Aorta (tissue), 5 donors: ENCODE results near the gene LRRC71. TPM values are rescaled to one million over a fixed set of nuclear protein-coding genes. Genes with fewer than 3 reads are reported as not detected.
A peak's percentile ranks its signal among the peaks of the same experiment; 100 is the strongest.

Source experiments
- ATAC-seq: fragments of 200-7000 bp; cut with Tn5 transposase; one replicate; pipeline ENCODE4 v1.9.1; 2022; ENCODE audit warnings: moderate library complexity; ENCODE audit not compliant: low FRiP score
- DNase-seq, 2 donors: peaks; one replicate each; pipeline ENCODE4 v3.0.0-alpha.2; 2020
- H3K27ac ChIP-seq, 2 donors: one replicate each; pipeline ENCODE4 v1.5.1; 2013; ENCODE audit warnings: low read length in 2 of 2, mild to moderate bottlenecking in 2 of 2, moderate library complexity in 2 of 2, control low read depth in 1 of 2, inconsistent platforms in 1 of 2, low read depth in 1 of 2
- H3K27me3 ChIP-seq, 2 donors: one replicate each; pipeline ENCODE4 v1.6.1; 2013; ENCODE audit warnings: control low read depth in 1 of 2, low read length in 1 of 2, mild to moderate bottlenecking in 1 of 2, moderate library complexity in 1 of 2; ENCODE audit not compliant: insufficient read depth in 2 of 2, control insufficient read depth in 1 of 2
- H3K36me3 ChIP-seq, 2 donors: one replicate each; pipeline ENCODE4 v1.6.1; 2013; ENCODE audit warnings: control low read depth in 1 of 2, low read length in 1 of 2, mild to moderate bottlenecking in 1 of 2; ENCODE audit not compliant: insufficient read depth in 2 of 2, control insufficient read depth in 1 of 2
- H3K4me1 ChIP-seq, 2 donors: one replicate each; pipeline ENCODE4 v1.6.1; 2013; ENCODE audit warnings: low read length in 2 of 2, control low read depth in 1 of 2, mild to moderate bottlenecking in 1 of 2, moderate library complexity in 1 of 2; ENCODE audit not compliant: insufficient read depth in 2 of 2, control insufficient read depth in 1 of 2
- H3K4me3 ChIP-seq, 2 donors: one replicate each; pipeline ENCODE4 v1.5.1; 2013; ENCODE audit warnings: low read length in 2 of 2, control low read depth in 1 of 2, mild to moderate bottlenecking in 1 of 2
- H3K9me3 ChIP-seq: one replicate; pipeline ENCODE4 v1.6.1; 2013; ENCODE audit warnings: mild to moderate bottlenecking, low read length; ENCODE audit not compliant: control insufficient read depth
- WGBS, 2 donors: extraction: QIAGEN DNeasy Blood & Tissue Kit; methylation state at CpG; one replicate each; pipeline ENCODE4 v1.1.7; 2013; 5-methylcytosine and 5-hydroxymethylcytosine counted together
- intact Hi-C, 2 donors: fragments of 100-400 bp; cut with DNase I; formaldehyde crosslinking; loops; one replicate each; pipeline versions ENCODE4 v1.14.2 to v1.15.0; 2022
- polyA plus RNA-seq, 2 donors: library from polyadenylated mRNA; stranded (reverse); fragments of 200-250 nt; gene quantifications; one replicate each; pipeline ENCODE4 v1.2.3, GENCODE V29; 2013
- total RNA-seq, 2 donors: library from RNA; stranded (reverse); fragmentation: NEBNext Ultra II Directional; extraction: Animal tissue kit (Norgen Biotek cat#: 25700); gene quantifications; one replicate each; pipeline ENCODE4 v1.2.1, GENCODE V29; 2021
- donor health status: healthy with polysubstance abuse.
- donor health status: Bipolar disorder and iron deficiency.
- donor health status: DM: no; HTN: no; CAD: no.
- donor health status: DM: no; HTN: no; CAD: no.
- donor health status: DM: yes; HTN: yes; CAD: no.

LRRC71 gene
- total and polyA plus RNA-seq, 4 donors: 0.42 to 2.4 (median 1.3) TPM; not detected in 1

DNA sequence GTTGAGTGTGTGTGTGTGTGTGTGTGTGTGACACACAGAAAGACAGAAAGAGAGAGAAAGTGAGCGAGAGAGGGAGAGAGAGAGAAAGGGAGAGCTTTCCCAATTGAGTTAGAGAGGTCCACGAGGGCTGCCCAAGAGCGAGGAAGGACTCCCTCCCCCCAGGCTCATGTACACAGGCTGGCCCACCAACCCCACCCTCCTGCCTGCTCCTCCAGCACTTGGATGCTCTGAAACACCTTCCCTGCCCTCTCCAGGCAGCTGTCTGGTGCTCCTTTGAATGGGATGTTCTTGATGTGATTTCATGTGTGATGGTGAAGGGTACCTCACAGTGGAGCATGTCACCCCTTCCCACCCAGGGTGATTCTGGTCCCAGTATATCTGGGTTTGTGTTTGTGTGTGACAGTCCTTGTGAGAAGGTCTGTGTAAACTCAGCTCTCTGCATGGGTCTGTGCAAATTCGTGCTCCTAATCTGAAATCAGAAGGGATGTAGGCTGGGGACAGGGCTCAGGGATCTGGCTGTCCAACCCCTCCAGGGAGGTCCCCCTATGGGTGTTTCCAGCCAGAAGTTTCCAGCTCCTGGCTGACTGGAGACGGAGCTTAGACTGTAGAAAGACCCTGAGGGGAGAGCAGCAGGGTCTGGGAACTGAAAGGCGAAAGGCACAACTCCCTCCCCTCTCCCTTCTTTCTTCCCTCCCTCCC is 33.7 kb upstream of the LRRC71 start:
- H3K27me3 ChIP-seq: no peaks in the 10 kb centered on the region
- DNase-seq: no peak
- intact Hi-C loops: loop anchor here (5.0 to 10.0 kb wide), 2 partner anchors 44 to 192 kb away; no protein-coding TSS in a partner anchor

DNA sequence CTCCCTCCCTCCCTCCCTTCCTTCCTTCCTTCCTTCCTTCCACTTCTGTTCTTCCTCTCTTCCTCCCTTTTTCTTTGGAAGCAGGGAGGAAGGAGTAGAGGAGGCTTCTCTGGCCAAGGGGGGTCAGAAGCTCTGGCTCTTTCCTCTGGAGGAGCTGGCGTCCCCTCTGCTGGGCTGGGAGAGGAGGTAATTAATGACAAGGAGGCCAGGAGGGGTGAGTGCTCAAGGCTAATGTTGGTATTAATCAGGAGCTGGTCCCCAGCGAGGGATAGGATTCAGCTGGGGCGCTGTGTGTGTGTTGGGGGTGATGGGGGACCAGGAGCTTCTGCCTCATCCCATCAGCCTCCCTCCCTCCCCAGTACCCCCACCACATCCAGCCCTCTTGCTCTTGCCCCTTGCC is 33.1 kb upstream of the LRRC71 start:
- Histone ChIP-seq H3K9me3 (no peaks in the 10 kb centered on the region), H3K27me3 (no peaks in the 10 kb centered on the region), H3K4me1 (no peaks in the 10 kb centered on the region), H3K27ac (no peak overlapping the region), H3K4me3 (no peak overlapping the region), H3K36me3 (no peaks in the 10 kb centered on the region)
- ATAC-seq: no peak
- intact Hi-C loops: loop anchor here (5.0 to 10.0 kb wide), 2 partner anchors 45 to 193 kb away; no protein-coding TSS in a partner anchor
- no peak for DNase-seq
- 57% methylated on average over 3 of the region's 3 CpGs for WGBS, 2 donors

More for the DNA sequence above, 33.7 kb upstream of the LRRC71 start:
- H3K4me1 ChIP-seq: no peaks in the 10 kb centered on the region
- no peaks in the 10 kb centered on the region for H3K9me3 ChIP-seq
- ATAC-seq: no peak
- H3K36me3 ChIP-seq: no peaks in the 10 kb centered on the region
- 63 to 77% methylated on average over 6 of the region's 6 CpGs for WGBS, 2 donors
- no peak overlapping the region for H3K27ac ChIP-seq
- H3K4me3 ChIP-seq: no peak overlapping the region

DNA sequence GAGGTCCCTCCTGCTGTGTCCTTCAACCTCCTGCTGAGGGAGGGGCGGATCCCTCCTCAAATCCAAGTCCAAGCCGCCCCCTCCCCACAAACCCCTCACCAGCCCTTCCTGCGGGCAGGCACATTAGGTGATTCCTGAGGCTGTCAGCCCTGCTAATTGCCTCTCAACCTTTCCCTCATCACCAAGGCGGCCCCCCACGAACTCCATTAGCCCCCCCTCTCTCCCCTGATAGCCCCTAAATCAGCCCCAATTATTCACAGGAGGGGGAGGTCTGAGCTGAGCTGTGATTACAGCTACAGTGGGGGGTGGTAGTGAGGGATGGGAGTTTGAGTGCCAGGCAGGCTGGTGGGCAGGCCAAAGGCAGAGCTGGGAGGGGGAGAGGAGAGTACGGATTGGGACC is 32.7 kb upstream of the LRRC71 start:
- H3K36me3 ChIP-seq: no peaks in the 10 kb centered on the region
- 46 to 61% methylated on average over 6 of the region's 6 CpGs for WGBS, 2 donors
- H3K27ac ChIP-seq: no peak overlapping the region
- no peaks in the 10 kb centered on the region for H3K9me3 ChIP-seq
- intact Hi-C loops: loop anchor here (5.0 to 10.0 kb wide), 2 partner anchors 45 to 193 kb away; no protein-coding TSS in a partner anchor
- DNase-seq (no peak), ATAC-seq (no peak)
- no peak overlapping the region for H3K4me3 ChIP-seq
- H3K4me1 ChIP-seq: no peaks in the 10 kb centered on the region
- no peaks in the 10 kb centered on the region for H3K27me3 ChIP-seq

DNA sequence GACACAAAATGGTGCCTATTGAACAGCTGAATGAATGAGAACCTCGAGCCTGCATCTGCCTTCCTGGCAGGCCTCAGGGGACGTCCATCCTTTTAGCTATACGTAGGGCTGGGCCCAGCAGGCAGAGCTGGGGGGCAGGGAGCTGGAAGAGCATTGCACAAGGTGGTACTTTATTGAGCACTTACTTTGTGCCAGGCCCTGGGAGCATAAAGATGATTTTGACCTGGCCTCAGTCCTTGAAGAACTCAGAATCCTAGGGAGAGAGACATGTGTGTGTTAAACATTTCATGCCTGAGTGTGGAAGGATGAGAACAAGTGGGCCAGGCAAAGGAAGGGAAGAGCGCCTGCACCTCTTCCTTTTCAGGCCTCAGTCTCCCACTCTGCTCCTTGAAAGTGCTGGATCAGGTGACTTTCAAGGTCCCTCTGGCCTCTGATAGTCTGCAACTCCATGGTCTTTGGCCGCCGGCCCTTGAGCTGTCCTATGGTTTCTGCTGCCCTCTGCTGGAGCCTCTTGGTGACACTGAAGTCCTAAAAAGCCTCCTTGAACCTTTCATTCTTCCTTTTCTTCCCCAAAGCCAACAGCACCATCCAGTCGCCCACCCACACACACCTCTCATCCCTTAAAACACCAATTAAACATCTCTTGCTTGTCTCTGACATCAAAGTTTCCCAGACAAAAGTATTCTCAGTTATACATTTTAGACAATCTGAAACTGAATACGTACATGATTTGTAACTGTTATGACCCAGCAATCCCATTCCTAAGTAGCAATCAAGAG is 30.4 kb upstream of the LRRC71 start:
- Histone ChIP-seq H3K9me3 (no peaks in the 10 kb centered on the region), H3K4me1 (no peaks in the 10 kb centered on the region), H3K27me3 (no peaks in the 10 kb centered on the region), H3K27ac (no peak overlapping the region), H3K4me3 (no peak overlapping the region), H3K36me3 (no peaks in the 10 kb centered on the region)
- DNase-seq (peak; percentile 86 to 92), ATAC-seq (peak; percentile 69)
- intact Hi-C loops: loop anchor here (1.0 to 10.0 kb wide), 7 partner anchors 37 to 203 kb away; partner anchors contain the start of genes ISG20L2 (in 1 of the 2) and METTL25B (in 1 of the 2)
- 44 to 49% methylated on average over 8 of the region's 8 CpGs for WGBS, 2 donors

DNA sequence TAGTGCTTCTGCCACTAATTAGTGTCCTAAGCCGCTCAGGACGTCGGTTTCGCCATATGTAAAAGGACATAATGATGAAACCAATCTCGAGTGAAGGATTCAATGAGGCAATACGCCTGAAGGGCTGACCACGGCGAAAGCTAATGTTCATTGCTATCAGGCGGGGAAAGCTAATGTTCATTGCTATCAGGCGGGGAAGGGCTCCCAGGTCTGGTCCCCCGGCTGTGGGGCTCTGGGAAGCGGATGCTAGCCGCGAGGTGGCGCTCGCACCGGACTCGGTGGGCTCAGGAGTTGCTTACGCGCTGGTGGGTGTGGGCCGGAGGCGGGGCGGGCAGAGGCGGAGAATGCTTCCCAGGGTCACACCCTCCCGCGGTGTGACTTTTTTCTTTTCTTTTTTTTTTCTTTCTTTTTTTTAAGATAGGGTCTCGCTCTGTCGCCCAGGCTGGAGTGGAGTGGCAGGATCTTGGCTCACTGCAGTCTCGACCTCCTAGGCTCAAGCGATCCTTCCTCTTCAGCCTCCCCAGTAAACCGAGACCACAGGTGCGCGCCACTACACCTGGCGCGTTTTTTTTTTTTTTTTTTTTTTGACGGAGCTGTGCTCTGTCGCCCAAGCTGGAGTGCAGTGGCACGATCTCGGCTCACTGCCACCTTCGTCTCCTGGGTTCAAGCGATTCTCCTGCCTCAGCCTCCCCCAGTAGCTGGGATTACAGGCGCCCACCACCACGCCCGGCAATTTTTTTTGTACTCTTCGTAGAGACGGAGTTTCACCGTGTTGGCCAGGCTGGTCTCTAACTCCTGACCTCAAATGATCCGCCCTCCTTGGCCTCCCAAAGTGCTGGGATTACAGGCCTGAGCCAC is 28.0 kb upstream of the LRRC71 start:
- DNase-seq (peak; percentile 94 to 98), ATAC-seq (peak; percentile 92)
- Histone ChIP-seq H3K27ac (no peak overlapping the region), H3K36me3 (no peaks in the 10 kb centered on the region), H3K4me1 (no peaks in the 10 kb centered on the region), H3K27me3 (no peaks in the 10 kb centered on the region), H3K4me3 (no peak overlapping the region), H3K9me3 (no peaks in the 10 kb centered on the region)
- WGBS, 2 donors: 7 to 11% methylated on average over 45 to 48 of the region's 48 CpGs
- intact Hi-C loops: loop anchor here in 1 of 2 donors (5.0 to 10.0 kb wide), 4 partner anchors 35 to 205 kb away; partner anchors contain the start of genes ISG20L2 and METTL25B

DNA sequence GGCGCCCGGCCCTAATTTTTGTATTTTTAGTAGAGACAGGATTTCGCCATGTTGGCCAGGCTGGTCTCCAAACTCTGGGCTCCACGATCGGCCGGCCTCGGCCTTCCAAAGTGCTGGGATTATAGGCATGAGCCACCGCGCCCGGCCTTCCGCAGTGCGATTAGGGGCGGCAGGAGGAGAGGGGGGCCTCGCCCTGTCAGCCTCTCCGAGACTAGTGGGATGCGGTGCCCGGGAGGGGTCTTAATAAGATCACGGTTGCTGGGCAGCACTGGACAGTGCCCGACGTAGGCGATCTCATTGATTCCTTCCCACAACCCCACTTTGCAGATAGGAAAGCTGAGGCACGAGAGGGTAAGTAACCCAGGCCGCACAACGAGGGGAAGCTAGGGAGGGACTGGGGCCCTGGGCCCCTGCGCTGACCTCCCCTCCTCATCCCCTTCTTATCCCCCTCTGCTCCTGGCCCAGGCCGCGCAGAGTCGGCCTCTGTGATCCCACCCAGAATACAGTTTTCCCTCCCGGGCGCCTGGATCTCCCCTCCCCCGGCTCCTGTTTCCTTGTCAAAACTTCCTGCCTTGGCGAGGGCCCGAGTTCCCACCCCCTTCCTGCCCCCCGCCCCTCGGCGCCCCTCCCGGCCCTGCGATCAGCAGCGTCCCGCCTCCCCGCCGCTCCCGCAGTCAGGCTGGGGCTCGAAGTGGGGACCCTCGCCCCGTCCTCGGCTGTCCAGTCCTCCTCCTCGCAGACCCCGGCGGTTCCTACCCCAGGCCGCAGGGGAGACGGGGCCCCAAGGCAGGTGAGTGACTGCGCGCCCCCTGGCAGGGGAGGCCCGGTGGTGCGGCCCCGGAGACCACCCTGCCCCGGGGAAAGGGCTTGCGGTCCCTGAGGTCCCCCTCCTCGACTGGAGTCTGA is 27.1 kb upstream of the LRRC71 start, which contains the start of gene PEAR1:
TSS of gene PEAR1 (plus strand) at position 671 of the 906 bp plus-strand sequence. CDS start 10,209 bp downstream, outside the sequence.
- DNase-seq (no peak), ATAC-seq (peak; percentile 46)
- H3K36me3 ChIP-seq: no peaks in the 10 kb centered on the region
- intact Hi-C loops: loop anchor here in 1 of 2 donors (5.0 to 10.0 kb wide), 4 partner anchors 34 to 206 kb away; partner anchors contain the start of genes ISG20L2 and METTL25B
- no peaks in the 10 kb centered on the region for H3K9me3 ChIP-seq
- WGBS, 2 donors: 26% methylated on average over 51 to 60 of the region's 60 CpGs
- peak within 1 kb of the TSS in 1 of 2 donors; percentile 24 for H3K4me3 ChIP-seq
- H3K27ac ChIP-seq: peak within 1 kb of the TSS in 1 of 2 donors; percentile 49
- no peaks in the 10 kb centered on the region for H3K4me1 ChIP-seq
- H3K27me3 ChIP-seq: no peaks in the 10 kb centered on the region

DNA sequence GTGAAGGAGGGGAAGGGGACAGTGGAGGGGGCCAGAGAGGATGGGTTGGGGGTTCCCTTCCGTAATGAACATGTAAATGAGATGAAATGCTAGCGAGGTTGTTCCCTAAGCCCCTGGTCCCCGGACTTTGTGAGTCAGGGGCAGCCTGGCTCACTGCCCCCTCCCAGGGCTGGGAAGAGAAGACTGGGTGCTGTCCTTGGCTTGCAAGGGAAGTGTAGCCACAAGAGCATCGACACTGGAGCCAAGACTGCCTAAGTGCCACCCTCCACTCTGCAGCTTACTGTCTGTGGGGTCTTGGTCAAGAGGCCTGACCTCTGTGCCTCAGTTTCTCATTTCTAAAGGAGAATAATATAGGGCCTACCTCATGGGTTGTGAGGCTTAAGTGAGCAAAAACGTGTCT is 26.4 kb upstream of the LRRC71 start:
- peak overlapping the region in 1 of 2 donors; percentile 49 for H3K27ac ChIP-seq
- no peaks in the 10 kb centered on the region for H3K27me3 ChIP-seq
- no peaks in the 10 kb centered on the region for H3K9me3 ChIP-seq
- no peaks in the 10 kb centered on the region for H3K4me1 ChIP-seq
- H3K36me3 ChIP-seq: no peaks in the 10 kb centered on the region
- ATAC-seq (no peak), DNase-seq (no peak)
- H3K4me3 ChIP-seq: peak overlapping the region in 1 of 2 donors; percentile 24
- 25 to 43% methylated on average over 5 of the region's 5 CpGs for WGBS, 2 donors
- intact Hi-C loops: loop anchor here in 1 of 2 donors (5.0 to 10.0 kb wide), 4 partner anchors 33 to 207 kb away; partner anchors contain the start of genes ISG20L2 and METTL25B
